PFSK-1 (cell line): ENCODE data around the gene PSD.

Experiments used
- POLR2AphosphoS5 ChIP-seq: IDR thresholded peaks from 2 replicates; pipeline ENCODE4 v1.6.1; 2012; ENCODE audit warnings: low read depth, mild to moderate bottlenecking, control low read depth, low read length, moderate library complexity
- SIN3A ChIP-seq: IDR thresholded peaks from 2 replicates; pipeline ENCODE4 v1.6.1; 2012; ENCODE audit warnings: mild to moderate bottlenecking, low read length, moderate library complexity, borderline replicate concordance; ENCODE audit not compliant: insufficient read depth
- TAF1 ChIP-seq: IDR thresholded peaks from 2 replicates; pipeline ENCODE4 v1.6.1; 2012; ENCODE audit warnings: low read length, control low read depth, borderline replicate concordance; ENCODE audit not compliant: insufficient read depth

DNA sequence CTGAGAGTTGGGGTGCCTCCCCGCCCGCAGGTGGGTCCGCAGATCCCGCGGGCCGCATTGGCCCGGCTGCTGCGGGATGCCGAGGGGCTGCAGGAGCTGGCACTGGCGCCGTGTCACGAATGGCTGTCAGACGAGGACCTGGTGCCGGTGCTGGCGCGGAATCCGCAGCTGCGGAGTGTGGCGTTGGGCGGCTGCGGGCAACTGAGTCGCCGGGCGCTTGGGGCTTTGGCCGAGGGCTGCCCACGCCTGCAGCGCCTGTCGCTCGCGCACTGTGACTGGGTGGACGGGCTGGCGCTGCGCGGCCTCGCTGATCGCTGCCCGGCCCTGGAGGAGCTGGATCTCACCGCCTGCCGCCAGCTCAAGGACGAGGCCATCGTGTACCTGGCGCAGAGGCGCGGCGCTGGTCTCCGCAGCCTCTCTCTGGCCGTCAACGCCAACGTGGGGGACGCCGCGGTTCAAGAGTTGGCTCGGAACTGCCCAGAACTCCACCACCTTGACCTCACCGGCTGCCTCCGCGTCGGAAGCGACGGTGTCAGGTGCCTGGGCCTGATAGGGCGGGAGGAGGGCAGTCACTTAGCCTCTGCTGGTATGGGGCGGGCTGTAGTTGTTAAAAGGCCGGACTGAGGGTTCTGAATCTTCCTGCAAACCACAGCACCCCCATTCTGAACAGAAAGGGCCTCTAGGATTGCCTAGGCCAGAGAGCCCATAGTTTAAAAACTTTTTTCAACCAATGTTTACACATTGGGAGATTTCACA, 3.4 kb upstream of the PSD start:
- TF ChIP-seq TAF1, result no peak
- no peak for TF ChIP-seq SIN3A
- no peak for TF ChIP-seq POLR2AphosphoS5
